HUES6 (cell line): ENCODE measurements around the gene FGGY.
"Not testable (repeated sequence)": the region's sequence is repeated elsewhere in the genome, so short reads cannot be mapped to it uniquely, and the experiment has no call there.

Source experiments
- H3K27ac ChIP-seq: 2 replicates; pipeline ENCODE4 v1.7.0; 2013; ENCODE audit warnings: low read depth, mild to moderate bottlenecking, low read length, inconsistent platforms
- H3K27me3 ChIP-seq: 2 replicates; pipeline ENCODE4 v1.6.1; 2013; ENCODE audit warnings: low read length; ENCODE audit not compliant: control insufficient read depth, insufficient read depth
- H3K36me3 ChIP-seq: 2 replicates; pipeline ENCODE4 v1.6.1; 2013; ENCODE audit warnings: low read length; ENCODE audit not compliant: control insufficient read depth, insufficient read depth
- H3K4me1 ChIP-seq: 2 replicates; pipeline ENCODE4 v1.6.1; 2013; ENCODE audit warnings: low read length; ENCODE audit not compliant: control insufficient read depth, insufficient read depth
- H3K4me3 ChIP-seq: 2 replicates; pipeline ENCODE4 v1.5.1; 2013; ENCODE audit warnings: low read depth, low read length
- H3K9ac ChIP-seq: one replicate; pipeline ENCODE4 v1.6.1; 2013; ENCODE audit warnings: mild to moderate bottlenecking, low read length
- H3K9me3 ChIP-seq: 2 replicates; pipeline ENCODE4 v1.6.1; 2013; ENCODE audit warnings: low read depth, low read length; ENCODE audit not compliant: control insufficient read depth, insufficient read depth

Gene FGGY

DNA sequence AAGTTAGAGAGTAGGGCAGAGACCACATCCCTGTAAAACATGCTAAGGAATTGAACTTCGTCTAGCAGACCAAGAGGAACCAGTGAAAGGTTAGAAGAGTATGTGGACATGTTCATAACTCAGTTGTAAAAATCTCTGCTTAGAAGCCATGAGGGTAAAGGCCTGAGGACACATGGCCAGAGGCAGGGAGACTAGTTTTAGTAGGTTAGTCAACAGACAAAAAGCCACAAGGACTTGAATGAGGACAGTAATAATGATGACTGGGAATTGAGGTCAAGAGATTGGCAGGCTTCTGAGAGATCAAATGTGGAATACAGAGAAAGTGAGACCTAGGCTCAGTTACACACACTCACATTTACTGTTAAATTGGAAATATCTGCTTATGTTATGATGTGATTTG is 312.4 kb downstream of the FGGY start:
- no peak overlapping the region for H3K9ac ChIP-seq
- H3K27me3 ChIP-seq: no peaks in the 10 kb centered on the region
- peaks cover 2% of the 10 kb centered on the region; the same call in 1 of the 2 replicates for H3K36me3 ChIP-seq

DNA sequence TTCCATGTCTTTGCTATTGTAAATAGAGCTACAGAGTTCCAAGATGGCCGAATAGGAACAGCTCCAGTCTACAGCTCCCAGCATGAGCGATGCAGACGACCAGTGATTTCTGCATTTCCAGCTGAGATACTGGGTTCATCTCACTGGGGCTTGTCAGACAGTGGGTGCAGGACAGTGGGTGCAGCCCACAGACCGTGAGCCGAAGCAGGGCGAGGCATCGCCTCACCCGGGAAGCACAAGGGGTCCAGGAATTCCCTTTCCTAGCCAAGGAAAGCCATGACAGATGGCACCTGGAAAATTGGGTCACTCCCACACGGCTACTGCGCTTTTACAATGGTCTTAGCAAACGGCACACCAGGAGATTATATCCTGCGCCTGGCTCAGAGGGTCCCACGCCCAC is 313.6 kb downstream of the FGGY start:
- not testable (repeated sequence) for H3K4me3 ChIP-seq

More for the DNA sequence above, 312.4 kb downstream of the FGGY start:
- no peaks in the 10 kb centered on the region for H3K4me1 ChIP-seq
- no peak overlapping the region for H3K4me3 ChIP-seq
- H3K27ac ChIP-seq: no peak overlapping the region
- H3K9me3 ChIP-seq: peaks cover 21% of the 10 kb centered on the region

DNA sequence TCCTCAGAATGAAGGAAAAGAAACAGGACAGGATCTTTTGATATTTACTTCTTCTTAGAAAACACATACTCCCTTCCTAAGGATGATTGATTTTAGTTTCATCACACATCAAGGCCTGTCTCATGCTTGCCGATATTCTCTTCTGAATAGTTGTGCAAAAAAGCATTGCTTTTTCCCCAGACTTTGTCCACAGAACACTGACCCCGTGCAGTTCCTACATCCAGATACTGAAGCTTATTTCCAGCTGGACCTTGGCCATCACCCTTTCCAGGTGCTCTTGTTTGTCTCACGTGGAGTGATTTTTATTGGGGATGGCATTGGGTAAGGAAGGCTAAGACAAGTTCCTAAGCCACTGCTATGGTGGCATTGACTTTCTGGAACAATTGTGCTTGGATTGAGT is 320.5 kb downstream of the FGGY start:
- no peaks in the 10 kb centered on the region for H3K9me3 ChIP-seq
- H3K27me3 ChIP-seq: no peaks in the 10 kb centered on the region
- H3K27ac ChIP-seq: no peak overlapping the region
- H3K4me1 ChIP-seq: no peaks in the 10 kb centered on the region
- no peak overlapping the region for H3K4me3 ChIP-seq
- H3K36me3 ChIP-seq: no peaks in the 10 kb centered on the region
- no peak overlapping the region for H3K9ac ChIP-seq

More for the DNA sequence above, 313.6 kb downstream of the FGGY start:
- peaks cover 21% of the 10 kb centered on the region for H3K9me3 ChIP-seq
- H3K27ac ChIP-seq, H3K9ac ChIP-seq, H3K27me3 ChIP-seq, H3K36me3 ChIP-seq, H3K4me1 ChIP-seq: not testable (repeated sequence)

DNA sequence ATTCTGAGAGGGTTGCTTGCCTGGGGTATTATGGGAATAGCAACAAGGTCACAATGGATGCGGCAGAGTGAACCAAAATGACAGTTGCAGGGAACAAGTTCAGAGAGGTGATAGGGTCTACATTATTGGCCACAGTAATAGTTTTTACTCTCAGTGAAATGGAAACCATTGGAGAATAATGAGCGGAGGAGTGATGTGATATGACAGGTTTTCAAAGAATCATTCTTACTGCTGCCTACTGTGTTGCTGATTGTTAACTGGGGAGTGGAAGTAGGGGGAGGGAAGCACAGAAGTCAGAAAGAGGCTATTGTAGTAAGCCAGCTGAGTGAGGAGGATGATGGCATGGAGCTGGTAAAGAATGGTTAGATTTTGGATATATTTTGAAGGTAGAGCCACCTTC is 322.7 kb downstream of the FGGY start:
- Histone ChIP-seq H3K9me3 (no peaks in the 10 kb centered on the region), H3K4me1 (no peaks in the 10 kb centered on the region)

DNA sequence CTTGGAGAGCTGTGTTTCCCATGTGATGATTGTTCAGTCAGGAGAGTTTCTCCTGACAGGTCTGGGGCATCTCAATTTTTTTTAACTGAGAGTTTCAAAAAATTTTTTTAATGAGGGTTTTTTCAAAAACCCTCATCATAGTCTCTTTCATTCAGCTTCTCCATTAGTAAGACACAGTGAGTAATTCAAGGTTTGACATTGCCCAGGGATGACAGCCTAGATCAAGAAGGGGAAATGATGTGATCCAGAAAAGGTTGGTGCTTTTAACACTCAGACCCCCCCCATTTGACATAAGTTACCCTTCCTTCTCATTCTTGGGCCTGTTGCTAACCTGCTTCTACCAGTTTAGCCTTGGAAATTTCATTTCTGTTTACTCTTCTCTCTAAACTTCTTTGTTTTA is 328.5 kb downstream of the FGGY start:
- no peak overlapping the region for H3K4me3 ChIP-seq
- H3K9me3 ChIP-seq: no peaks in the 10 kb centered on the region
- no peak overlapping the region for H3K27ac ChIP-seq
- no peaks in the 10 kb centered on the region for H3K4me1 ChIP-seq
- no peak overlapping the region for H3K9ac ChIP-seq
- no peaks in the 10 kb centered on the region for H3K36me3 ChIP-seq
- H3K27me3 ChIP-seq: no peaks in the 10 kb centered on the region

More for the DNA sequence above, 322.7 kb downstream of the FGGY start:
- Histone ChIP-seq H3K9ac (no peak overlapping the region), H3K27ac (no peak overlapping the region), H3K27me3 (no peaks in the 10 kb centered on the region), H3K36me3 (no peaks in the 10 kb centered on the region), H3K4me3 (no peak overlapping the region)

DNA sequence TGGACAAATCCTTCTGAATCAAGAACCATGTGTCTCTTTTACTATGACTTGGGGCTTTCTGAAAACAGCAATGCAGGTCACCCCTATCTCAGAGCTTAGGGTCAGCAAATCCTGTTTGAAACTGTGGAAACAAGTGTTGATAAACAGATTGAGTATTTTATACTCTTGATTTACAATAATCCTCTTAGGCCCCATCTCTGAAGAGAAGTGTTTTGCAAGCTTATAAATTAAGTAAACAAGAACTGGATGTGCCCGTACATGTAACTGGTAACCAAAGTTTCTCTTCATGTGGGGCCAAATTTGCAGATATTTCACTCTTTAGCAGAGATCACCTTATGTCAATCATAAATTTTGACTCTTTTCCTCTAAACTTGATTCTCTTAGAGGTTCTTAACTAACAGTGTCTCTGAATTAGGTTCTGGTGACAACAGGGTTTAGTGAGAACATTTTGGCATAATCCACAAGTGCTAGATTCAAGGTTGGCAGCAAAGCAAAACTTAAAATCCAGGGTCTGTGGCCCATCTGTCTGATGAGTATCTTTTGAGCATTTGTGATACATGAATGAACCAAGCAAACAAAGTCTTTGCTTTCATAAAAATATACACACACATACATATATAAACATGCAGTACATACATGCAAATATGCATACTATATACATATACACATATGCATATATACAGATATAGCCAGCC is 334.8 kb downstream of the FGGY start:
- Histone ChIP-seq H3K27ac (no peak overlapping the region), H3K9me3 (no peaks in the 10 kb centered on the region), H3K27me3 (no peaks in the 10 kb centered on the region), H3K4me3 (no peak overlapping the region), H3K36me3 (no peaks in the 10 kb centered on the region), H3K9ac (no peak overlapping the region), H3K4me1 (no peaks in the 10 kb centered on the region)

DNA sequence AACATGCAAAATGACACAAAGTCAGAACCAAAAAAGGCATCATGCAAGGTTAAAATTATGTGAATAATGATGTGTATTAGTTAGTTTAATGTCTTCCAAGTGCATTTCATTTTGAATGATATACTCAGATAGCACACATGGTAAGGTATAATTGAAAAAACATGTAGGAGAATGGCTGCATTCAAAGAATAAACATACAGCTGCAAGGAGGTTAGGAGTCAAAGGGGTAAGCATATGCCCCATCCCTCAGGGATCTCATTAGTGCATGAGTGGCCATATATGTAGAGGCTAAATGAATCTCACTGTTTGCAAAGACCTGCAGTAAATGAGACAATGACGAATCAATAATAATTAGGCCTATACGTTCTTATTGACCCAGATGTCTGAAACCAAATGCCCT is 338.2 kb downstream of the FGGY start:
- Histone ChIP-seq H3K27ac (no peak overlapping the region), H3K27me3 (no peaks in the 10 kb centered on the region), H3K9me3 (no peaks in the 10 kb centered on the region), H3K36me3 (no peaks in the 10 kb centered on the region), H3K9ac (no peak overlapping the region), H3K4me1 (peaks cover 4% of the 10 kb centered on the region; the same call in 1 of the 2 replicates), H3K4me3 (no peak overlapping the region)

DNA sequence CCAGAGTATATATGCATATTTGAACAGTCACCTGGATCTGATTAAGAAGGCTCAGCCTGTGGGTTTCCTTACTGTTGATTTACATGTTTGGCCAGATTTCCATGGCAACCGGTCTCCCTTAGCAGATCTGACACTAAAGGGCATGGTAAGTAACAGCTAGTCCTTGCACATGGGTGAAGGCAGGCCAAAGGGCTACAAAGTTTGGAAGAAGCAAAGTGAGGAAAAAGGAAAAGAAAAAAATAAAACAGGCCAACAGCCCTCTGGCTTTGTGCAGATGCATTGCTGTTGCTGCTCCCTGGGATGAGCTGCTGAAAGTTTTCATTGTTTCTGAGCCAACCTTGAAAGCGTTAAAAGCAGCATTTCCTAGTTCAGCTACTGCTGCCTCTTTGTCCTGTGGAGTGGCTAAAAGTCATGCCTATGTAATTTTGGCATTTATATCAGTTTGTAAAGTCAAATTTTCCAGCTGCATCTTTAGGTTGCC is 341.4 kb downstream of the FGGY start:
- H3K4me3 ChIP-seq: no peak overlapping the region
- H3K27me3 ChIP-seq: no peaks in the 10 kb centered on the region
- peaks cover 4% of the 10 kb centered on the region; the same call in 1 of the 2 replicates for H3K4me1 ChIP-seq
- no peaks in the 10 kb centered on the region for H3K9me3 ChIP-seq
- no peak overlapping the region for H3K27ac ChIP-seq
- H3K9ac ChIP-seq: no peak overlapping the region
- no peaks in the 10 kb centered on the region for H3K36me3 ChIP-seq

DNA sequence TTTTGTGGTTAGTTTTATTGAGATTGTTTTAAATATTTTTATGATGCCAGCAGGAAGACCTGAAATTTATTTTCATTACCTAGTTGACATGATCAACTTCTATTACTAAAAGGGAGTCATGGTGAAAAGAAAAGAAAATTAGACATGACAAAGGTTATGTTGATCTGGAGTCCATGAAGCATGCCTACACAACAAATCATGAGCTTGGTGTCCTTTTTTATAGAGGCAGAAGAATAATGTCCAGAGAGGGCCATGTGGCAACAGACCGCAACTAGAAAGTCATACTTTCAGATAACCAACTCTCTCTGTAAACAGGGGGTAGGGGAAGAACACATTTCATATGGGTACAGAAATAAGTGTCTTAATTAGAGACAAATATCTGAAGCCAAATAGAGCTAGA is 342.4 kb downstream of the FGGY start:
- Histone ChIP-seq H3K4me1 (peaks cover 4% of the 10 kb centered on the region; the same call in 1 of the 2 replicates), H3K27me3 (no peaks in the 10 kb centered on the region), H3K9me3 (no peaks in the 10 kb centered on the region), H3K27ac (no peak overlapping the region), H3K4me3 (no peak overlapping the region), H3K9ac (no peak overlapping the region), H3K36me3 (no peaks in the 10 kb centered on the region)

DNA sequence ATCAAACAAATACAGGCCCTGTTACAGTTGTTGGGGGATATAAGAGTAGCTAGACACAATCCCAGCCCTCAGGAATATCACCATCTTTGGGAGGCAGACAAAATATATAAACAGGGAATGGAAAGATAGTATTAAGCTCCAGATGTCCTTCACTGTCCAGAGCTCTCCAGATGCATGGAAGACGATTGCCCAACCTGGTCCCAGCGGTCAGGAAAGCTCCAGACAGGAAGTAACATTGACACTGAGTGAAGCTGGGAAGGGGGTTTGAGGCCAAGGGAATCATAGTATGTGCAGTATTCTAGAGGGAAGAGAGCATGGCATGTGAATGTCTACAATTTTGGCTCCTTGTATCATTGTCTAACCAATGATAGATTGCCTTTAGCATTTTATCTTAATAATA is 344.0 kb downstream of the FGGY start:
- no peak overlapping the region for H3K4me3 ChIP-seq
- H3K9ac ChIP-seq: no peak overlapping the region
- H3K9me3 ChIP-seq: no peaks in the 10 kb centered on the region
- H3K27me3 ChIP-seq: no peaks in the 10 kb centered on the region
- no peaks in the 10 kb centered on the region for H3K36me3 ChIP-seq
- H3K4me1 ChIP-seq: peaks cover 4% of the 10 kb centered on the region; the same call in 1 of the 2 replicates
- no peak overlapping the region for H3K27ac ChIP-seq

DNA sequence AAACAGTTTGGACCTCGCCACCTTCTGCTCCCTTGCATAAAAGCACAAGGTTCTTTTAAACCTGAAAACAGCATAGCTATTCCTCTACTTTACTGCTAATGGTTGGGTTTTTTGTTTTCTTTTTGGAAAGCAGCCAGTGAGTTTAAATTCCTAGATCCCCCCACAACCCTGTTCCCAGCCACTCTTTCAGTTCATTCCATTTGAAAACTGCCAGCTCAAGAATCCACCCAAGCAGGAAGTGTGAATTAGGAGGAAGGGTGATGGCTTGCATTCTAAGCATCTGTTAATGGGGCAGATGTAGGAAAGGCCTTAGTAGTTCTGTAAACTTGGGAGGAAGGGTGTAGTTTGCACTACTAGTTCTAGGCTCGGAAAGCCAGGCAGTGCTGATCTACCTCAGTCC is 344.9 kb downstream of the FGGY start:
- H3K4me3 ChIP-seq: no peak overlapping the region
- H3K9ac ChIP-seq: no peak overlapping the region
- peaks cover 4% of the 10 kb centered on the region; the same call in 1 of the 2 replicates for H3K4me1 ChIP-seq
- no peaks in the 10 kb centered on the region for H3K9me3 ChIP-seq
- no peaks in the 10 kb centered on the region for H3K36me3 ChIP-seq
- H3K27me3 ChIP-seq: no peaks in the 10 kb centered on the region
- H3K27ac ChIP-seq: no peak overlapping the region
